Tibial nerve (tissue), 4 donors: ENCODE data around the gene ZNF362. TPM values are rescaled to one million over a fixed set of nuclear protein-coding genes. Genes with fewer than 3 reads are reported as not detected.

Experiments used
- DNase-seq, 2 donors: peaks; one replicate each; pipeline ENCODE4 v3.0.0-alpha.2; 2019; ENCODE audit warnings: low spot score in 2 of 2
- H3K27ac ChIP-seq, 4 donors: fragments of 200-600 bp; sonication (generic) in 3 of 4; one replicate each; pipeline ENCODE4 v1.5.1; 2017 to 2019; ENCODE audit warnings: mild to moderate bottlenecking in 1 of 4
- H3K27me3 ChIP-seq, 2 donors: fragments of 200-600 bp; sonication (generic) in 1 of 2; one replicate each; pipeline versions ENCODE4 v1.5.1 to v1.6.0; 2017 to 2019
- H3K36me3 ChIP-seq, 3 donors: fragments of 200-600 bp; sonication (generic); one replicate each; pipeline ENCODE4 v1.5.1; 2018 to 2019
- H3K4me1 ChIP-seq, 4 donors: fragments of 200-600 bp; sonication (generic) in 3 of 4; one replicate each; pipeline ENCODE4 v1.5.1; 2017 to 2019
- H3K4me3 ChIP-seq, 4 donors: fragments of 200-600 bp; sonication (generic) in 3 of 4; one replicate each; pipeline ENCODE4 v1.5.1; 2017 to 2019; ENCODE audit warnings: mild to moderate bottlenecking in 1 of 4, moderate library complexity in 1 of 4
- H3K9me3 ChIP-seq, 4 donors: fragments of 200-600 bp; sonication (generic) in 3 of 4; one replicate each; pipeline ENCODE4 v1.5.1; 2017 to 2019
- EP300 ChIP-seq, 2 donors: sonication (generic); formaldehyde crosslinking; IDR thresholded peaks; one replicate each; pipeline ENCODE4 v1.6.1; 2017; ENCODE audit warnings: antibody characterized with exemption in 2 of 2, mild to moderate bottlenecking in 1 of 2
- POLR2A ChIP-seq, 2 donors: fragments of 450-650 bp; IDR thresholded peaks; one replicate each; pipeline ENCODE4 v1.6.1; 2017; ENCODE audit warnings: antibody characterized with exemption in 2 of 2, mild to moderate bottlenecking in 2 of 2, moderate library complexity in 2 of 2
- WGBS, 2 donors: methylation state at CpG; one replicate each; pipeline ENCODE4 v1.1.5; 2018; 5-methylcytosine and 5-hydroxymethylcytosine counted together
- total RNA-seq, 4 donors: library from RNA; depleted of rRNA; stranded (reverse); fragments of >200 nt; gene quantifications; one replicate each; pipeline ENCODE4 v1.1.0, GENCODE V29; 2016
- TF ChIP-seq, protein P1 (sequence below), 5 experiments: fragments of 200-600 bp in 3 of 5; fragments of 450-650 bp in 2 of 5; sonication (generic) in 3 of 5; IDR thresholded peaks; one replicate each; pipeline ENCODE4 v1.5.1; 2016 to 2019; ENCODE audit warnings: antibody characterized with exemption in 5 of 5, mild to moderate bottlenecking in 3 of 5, moderate library complexity in 2 of 5

ZNF362 gene
- total RNA-seq, 4 donors from 2014 or later: 14.7 to 21.8 (median 17.3) TPM

DNA sequence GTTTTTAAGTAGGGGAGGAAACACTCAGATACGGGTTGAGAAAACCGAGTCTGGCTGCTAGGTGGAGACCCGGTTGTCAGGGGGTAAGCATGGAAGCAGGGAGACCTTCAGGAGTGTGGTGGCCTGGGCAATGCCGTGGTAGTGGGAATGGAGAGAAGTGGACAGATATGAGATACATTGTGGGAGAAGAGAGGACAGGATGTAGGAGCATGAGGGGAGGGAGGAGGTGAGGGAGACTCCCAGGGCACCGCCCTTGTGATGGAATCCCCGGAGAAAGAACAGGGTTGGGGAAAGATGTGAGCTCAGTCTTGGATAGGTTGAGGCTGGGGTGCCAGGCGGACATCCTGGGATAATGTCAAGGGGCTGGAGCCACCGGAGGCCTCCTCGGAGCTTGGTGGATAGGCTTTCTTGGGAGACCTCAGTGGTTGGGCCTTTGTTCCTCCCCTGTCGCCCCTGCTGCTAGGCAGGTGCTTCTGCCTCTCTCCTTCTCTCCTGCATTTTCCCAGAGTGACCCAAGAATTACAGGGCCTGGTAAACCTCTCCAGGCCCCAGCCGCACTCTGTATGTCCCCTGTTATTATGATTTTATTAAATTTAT is 21.3 kb downstream of the ZNF362 start:
- Histone ChIP-seq H3K4me1 (peaks cover 0 to 12% (median 0%) of the 10 kb centered on the region in 4 donors), H3K27me3 (no peaks in the 10 kb centered on the region), H3K9me3 (no peaks in the 10 kb centered on the region), H3K4me3 (no peak overlapping the region), H3K27ac (no peak overlapping the region), H3K36me3 (peaks cover 9 to 69% (median 10%) of the 10 kb centered on the region in 3 donors)
- no peak for DNase-seq
- TF ChIP-seq, protein P1, sequence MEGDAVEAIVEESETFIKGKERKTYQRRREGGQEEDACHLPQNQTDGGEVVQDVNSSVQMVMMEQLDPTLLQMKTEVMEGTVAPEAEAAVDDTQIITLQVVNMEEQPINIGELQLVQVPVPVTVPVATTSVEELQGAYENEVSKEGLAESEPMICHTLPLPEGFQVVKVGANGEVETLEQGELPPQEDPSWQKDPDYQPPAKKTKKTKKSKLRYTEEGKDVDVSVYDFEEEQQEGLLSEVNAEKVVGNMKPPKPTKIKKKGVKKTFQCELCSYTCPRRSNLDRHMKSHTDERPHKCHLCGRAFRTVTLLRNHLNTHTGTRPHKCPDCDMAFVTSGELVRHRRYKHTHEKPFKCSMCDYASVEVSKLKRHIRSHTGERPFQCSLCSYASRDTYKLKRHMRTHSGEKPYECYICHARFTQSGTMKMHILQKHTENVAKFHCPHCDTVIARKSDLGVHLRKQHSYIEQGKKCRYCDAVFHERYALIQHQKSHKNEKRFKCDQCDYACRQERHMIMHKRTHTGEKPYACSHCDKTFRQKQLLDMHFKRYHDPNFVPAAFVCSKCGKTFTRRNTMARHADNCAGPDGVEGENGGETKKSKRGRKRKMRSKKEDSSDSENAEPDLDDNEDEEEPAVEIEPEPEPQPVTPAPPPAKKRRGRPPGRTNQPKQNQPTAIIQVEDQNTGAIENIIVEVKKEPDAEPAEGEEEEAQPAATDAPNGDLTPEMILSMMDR (IDR thresholded peaks at IDR 0.05): no peak
- TF ChIP-seq EP300 (IDR thresholded peaks at IDR 0.05) (no peak), POLR2A (IDR thresholded peaks at IDR 0.05) (no peak)
- WGBS, 2 donors: 83 to 92% methylated on average over 11 of the region's 11 CpGs

GRCh38 chr1:33280091-33280661 is 23.9 kb downstream of the ZNF362 start:
- Histone ChIP-seq H3K4me3 (no peak overlapping the region), H3K36me3 (peaks cover 9 to 92% (median 10%) of the 10 kb centered on the region in 3 donors), H3K27me3 (no peaks in the 10 kb centered on the region), H3K9me3 (no peaks in the 10 kb centered on the region), H3K27ac (no peak overlapping the region), H3K4me1 (no peaks in the 10 kb centered on the region)
- TF ChIP-seq, protein P1 (IDR thresholded peaks at IDR 0.05): no peak
- no peak for DNase-seq
- WGBS, 2 donors: 95 to 96% methylated on average over 24 to 28 of the region's 29 CpGs

DNA sequence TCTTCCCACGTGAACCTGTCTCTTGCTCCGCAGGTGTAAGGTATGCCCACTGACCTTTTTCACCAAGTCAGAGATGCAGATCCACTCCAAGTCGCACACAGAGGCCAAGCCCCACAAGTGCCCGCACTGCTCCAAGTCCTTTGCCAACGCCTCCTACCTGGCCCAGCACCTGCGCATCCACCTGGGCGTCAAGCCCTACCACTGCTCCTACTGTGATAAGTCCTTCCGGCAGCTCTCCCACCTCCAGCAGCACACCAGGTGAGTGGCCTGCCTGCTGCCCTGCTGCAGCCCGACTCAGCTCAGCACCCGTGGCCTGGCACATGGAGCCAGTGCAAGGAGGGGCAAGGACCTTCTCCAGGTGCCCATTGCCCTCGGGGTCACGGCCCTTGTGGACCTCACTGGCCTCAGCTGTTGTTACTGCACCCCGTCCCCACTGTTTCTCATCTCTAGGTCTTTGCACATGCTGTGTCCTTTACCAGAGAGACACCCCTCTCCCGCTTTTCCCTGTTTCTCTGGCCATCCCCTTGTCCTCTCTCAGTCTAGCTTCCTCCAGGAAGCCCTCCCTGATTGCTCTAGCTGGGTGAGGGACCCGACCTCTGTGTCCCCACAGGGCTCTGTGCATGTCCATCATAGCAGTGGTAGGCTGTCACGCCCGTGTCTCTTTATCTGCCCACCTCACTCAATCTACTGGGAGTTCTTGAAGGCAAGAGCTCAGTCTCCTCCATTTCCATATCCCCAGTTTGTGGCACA is 25.4 kb downstream of the ZNF362 start:
- 94% methylated on average over 12 to 17 of the region's 17 CpGs for WGBS, 2 donors
- H3K27me3 ChIP-seq: no peaks in the 10 kb centered on the region
- TF ChIP-seq POLR2A (IDR thresholded peaks at IDR 0.05): no peak
- TF ChIP-seq EP300 (IDR thresholded peaks at IDR 0.05): no peak
- TF ChIP-seq, protein P1 (IDR thresholded peaks at IDR 0.05): no peak
- no peak overlapping the region for H3K27ac ChIP-seq
- H3K36me3 ChIP-seq: peaks cover 5 to 85% (median 10%) of the 10 kb centered on the region in 3 donors
- H3K9me3 ChIP-seq: no peaks in the 10 kb centered on the region
- no peak overlapping the region for H3K4me3 ChIP-seq
- peaks cover 0 to 10% (median 5%) of the 10 kb centered on the region in 4 donors for H3K4me1 ChIP-seq
- DNase-seq: no peak

GRCh38 chr1:33282791-33283190 is 26.5 kb downstream of the ZNF362 start:
- H3K4me3 ChIP-seq: no peak overlapping the region
- DNase-seq: no peak
- H3K36me3 ChIP-seq: peaks cover 0 to 74% (median 10%) of the 10 kb centered on the region in 3 donors
- peaks cover 0 to 15% (median 5%) of the 10 kb centered on the region in 4 donors for H3K4me1 ChIP-seq
- H3K27ac ChIP-seq: no peak overlapping the region
- no peak for TF ChIP-seq POLR2A (IDR thresholded peaks at IDR 0.05)
- TF ChIP-seq, protein P1 (IDR thresholded peaks at IDR 0.05): no peak
- H3K9me3 ChIP-seq: no peaks in the 10 kb centered on the region
- WGBS, 2 donors: 74 to 82% methylated on average over 3 of the region's 3 CpGs
- H3K27me3 ChIP-seq: no peaks in the 10 kb centered on the region

GRCh38 chr1:33284049-33284448 is 27.8 kb downstream of the ZNF362 start:
- no peaks in the 10 kb centered on the region for H3K27me3 ChIP-seq
- H3K4me1 ChIP-seq: peaks cover 0 to 19% (median 5%) of the 10 kb centered on the region in 4 donors
- H3K4me3 ChIP-seq: no peak overlapping the region
- TF ChIP-seq EP300 (IDR thresholded peaks at IDR 0.05): no peak
- TF ChIP-seq, protein P1 (IDR thresholded peaks at IDR 0.05): no peak
- WGBS, 2 donors: 74 to 76% methylated on average over 6 of the region's 6 CpGs
- peaks cover 0 to 66% (median 10%) of the 10 kb centered on the region in 3 donors for H3K36me3 ChIP-seq
- H3K9me3 ChIP-seq: no peaks in the 10 kb centered on the region
- H3K27ac ChIP-seq: no peak overlapping the region
- DNase-seq: no peak
